Upper lobe of right lung (tissue), 1 donor: ENCODE results near the gene DIS3. TPM values are rescaled to one million over a fixed set of nuclear protein-coding genes. Genes with fewer than 3 reads are reported as not detected.
A peak's percentile ranks its signal among the peaks of the same experiment; 100 is the strongest.

Source experiments
- ATAC-seq: fragments of 200-7000 bp; cut with Tn5 transposase; one replicate; pipeline ENCODE4 v1.9.1; 2020; ENCODE audit warnings: mild to moderate bottlenecking, moderate library complexity
- DNase-seq: peaks from one replicate; pipeline ENCODE4 v3.0.0-alpha.2; 2020
- H3K27ac ChIP-seq: fragments of 200-600 bp; one replicate; pipeline ENCODE4 v1.8.0; 2022
- H3K27me3 ChIP-seq: fragments of 200-600 bp; one replicate; pipeline ENCODE4 v1.8.0; 2022; ENCODE audit warnings: mild to moderate bottlenecking
- H3K36me3 ChIP-seq: fragments of 200-600 bp; one replicate; pipeline ENCODE4 v1.8.0; 2022
- H3K4me1 ChIP-seq: fragments of 200-600 bp; one replicate; pipeline ENCODE4 v1.8.0; 2022
- H3K4me3 ChIP-seq: fragments of 200-600 bp; one replicate; pipeline ENCODE4 v1.8.0; 2022; ENCODE audit warnings: mild to moderate bottlenecking
- H3K9me3 ChIP-seq: fragments of 200-600 bp; one replicate; pipeline ENCODE4 v1.8.0; 2022
- CTCF ChIP-seq: fragments of 200-600 bp; IDR thresholded peaks from one replicate; pipeline ENCODE4 v1.8.0; 2022; ENCODE audit warnings: antibody characterized with exemption
- intact Hi-C: fragments of 100-400 bp; cut with DNase I; formaldehyde crosslinking; loops from one replicate; pipeline ENCODE4 v1.11.0; 2022
- long read RNA-seq: library from polyadenylated mRNA; unstranded; transcript quantifications from one replicate; pipeline ENCODE4 v2.0.0, GENCODE V29; 2021
- total RNA-seq: library from RNA; stranded (reverse); fragmentation: NEBNext Ultra II Directional; extraction: Animal tissue kit (Norgen Biotek cat#: 25700); gene quantifications from one replicate; pipeline ENCODE4 v1.2.1, GENCODE V29; 2021
- donor health status: DM: no; HTN: yes; CAD: no; lungs with severe emphysema.

Gene DIS3
- total RNA-seq = 30.2 TPM
- long read RNA-seq, full-length matches to known transcripts = 15 of 20 reads
- long read RNA-seq, partial matches to known transcripts = 3 of 20 reads
- long read RNA-seq, other reads (novel, unspliced or antisense) = 2 of 20 reads

- H3K4me1 ChIP-seq = peaks cover 40% of the 10 kb centered on the region
- H3K36me3 ChIP-seq = peaks cover 38% of the 10 kb centered on the region
- peak; percentile 100 for ATAC-seq
- peak within 1 kb of the TSS; percentile 100 for H3K4me3 ChIP-seq
- intact Hi-C loops = no loop called here
- no peak for TF ChIP-seq CTCF
- no peaks in the 10 kb centered on the region for H3K9me3 ChIP-seq
- H3K27me3 ChIP-seq = no peaks in the 10 kb centered on the region
- H3K27ac ChIP-seq = peak within 1 kb of the TSS; percentile 95
- DNase-seq = peak; percentile 99
These were observed at the start of gene DIS3, which contains the start of gene PIBF1 for GRCh38 chr13:72781451-72782439. DIS3 (minus strand) TSS chr13:72781900; CDS start chr13:72781832, 68 bp downstream. PIBF1 (plus strand) TSS chr13:72782133; CDS start chr13:72783470, 1,337 bp downstream.

- no peaks in the 10 kb centered on the region for H3K27me3 ChIP-seq
- ATAC-seq = peak; percentile 70
- H3K4me1 ChIP-seq = no peaks in the 10 kb centered on the region
- intact Hi-C loops = no loop called here
- H3K4me3 ChIP-seq = no peak overlapping the region
- TF ChIP-seq CTCF = no peak
- H3K36me3 ChIP-seq = peaks cover 49% of the 10 kb centered on the region
- no peak overlapping the region for H3K27ac ChIP-seq
- no peak for DNase-seq
- H3K9me3 ChIP-seq = no peaks in the 10 kb centered on the region
These were observed 42.0 kb upstream of the DIS3 start for GRCh38 chr13:72823724-72824123.

GRCh38 chr13:72823081-72823480, 41.4 kb upstream of the DIS3 start:
- peaks cover 48% of the 10 kb centered on the region for H3K36me3 ChIP-seq
- H3K4me3 ChIP-seq = no peak overlapping the region
- H3K27me3 ChIP-seq = no peaks in the 10 kb centered on the region
- no peak for DNase-seq
- no peak overlapping the region for H3K27ac ChIP-seq
- no peaks in the 10 kb centered on the region for H3K4me1 ChIP-seq
- no peak for ATAC-seq
- H3K9me3 ChIP-seq = no peaks in the 10 kb centered on the region
- intact Hi-C loops = no loop called here
- TF ChIP-seq CTCF = no peak

- Histone ChIP-seq H3K27ac (no peak overlapping the region), H3K4me3 (no peak overlapping the region), H3K4me1 (no peaks in the 10 kb centered on the region), H3K9me3 (no peaks in the 10 kb centered on the region), H3K27me3 (no peaks in the 10 kb centered on the region), H3K36me3 (peaks cover 36% of the 10 kb centered on the region)
- no peak for TF ChIP-seq CTCF
- intact Hi-C loops = no loop called here
- no peak for ATAC-seq
- DNase-seq = no peak
These were observed 39.2 kb upstream of the DIS3 start for GRCh38 chr13:72820898-72821279.

GRCh38 chr13:72820156-72820897, 38.6 kb upstream of the DIS3 start:
- H3K27ac ChIP-seq = no peak overlapping the region
- H3K4me1 ChIP-seq = no peaks in the 10 kb centered on the region
- H3K9me3 ChIP-seq = no peaks in the 10 kb centered on the region
- DNase-seq = no peak
- H3K27me3 ChIP-seq = no peaks in the 10 kb centered on the region
- peaks cover 31% of the 10 kb centered on the region for H3K36me3 ChIP-seq
- no peak for ATAC-seq
- TF ChIP-seq CTCF = no peak
- intact Hi-C loops = no loop called here
- H3K4me3 ChIP-seq = no peak overlapping the region
